C4-2B (cell line): Measurements from ENCODE around the gene ZSCAN18.

Experiments used
- H3K27ac ChIP-seq: fragments of 450-650 bp; 2 replicates; pipeline ENCODE4 v1.5.1; 2017
- CTCF ChIP-seq: fragments of 450-650 bp; conservative IDR thresholded peaks from 2 replicates; pipeline ENCODE4 v1.5.1; 2017; ENCODE audit warnings: mild to moderate bottlenecking
- ZFX ChIP-seq: fragments of 450-650 bp; IDR thresholded peaks from 2 replicates; pipeline ENCODE4 v1.6.1; 2017

ZSCAN18 gene

GRCh38 chr19:58038688-58039204 is 59.3 kb downstream of the ZSCAN18 start:
- no peak overlapping the region for H3K27ac ChIP-seq
- no peak for TF ChIP-seq ZFX
- no peak for TF ChIP-seq CTCF

- no peak overlapping the region for H3K27ac ChIP-seq
- no peak for TF ChIP-seq CTCF
- TF ChIP-seq ZFX = no peak
Observed at GRCh38 chr19:58037927-58038687, 59.9 kb downstream of the ZSCAN18 start.

GRCh38 chr19:58035863-58036262 is 62.2 kb downstream of the ZSCAN18 start:
- no peak overlapping the region for H3K27ac ChIP-seq
- TF ChIP-seq CTCF (no peak), ZFX (no peak)

GRCh38 chr19:58034477-58034793 is 63.6 kb downstream of the ZSCAN18 start:
- H3K27ac ChIP-seq = no peak overlapping the region
- TF ChIP-seq CTCF (no peak), ZFX (no peak)
